NOMO-1 treated with DMSO at 0.1 percent for 48 hours (cell line): Measurements from ENCODE around the gene NOM1.

Experiments used
- DNase-seq: peaks from one replicate; lab custom pipeline; 2025; ENCODE audit not compliant: unreplicated experiment; lab: John Stamatoyannopoulos, UW

Gene NOM1

DNA sequence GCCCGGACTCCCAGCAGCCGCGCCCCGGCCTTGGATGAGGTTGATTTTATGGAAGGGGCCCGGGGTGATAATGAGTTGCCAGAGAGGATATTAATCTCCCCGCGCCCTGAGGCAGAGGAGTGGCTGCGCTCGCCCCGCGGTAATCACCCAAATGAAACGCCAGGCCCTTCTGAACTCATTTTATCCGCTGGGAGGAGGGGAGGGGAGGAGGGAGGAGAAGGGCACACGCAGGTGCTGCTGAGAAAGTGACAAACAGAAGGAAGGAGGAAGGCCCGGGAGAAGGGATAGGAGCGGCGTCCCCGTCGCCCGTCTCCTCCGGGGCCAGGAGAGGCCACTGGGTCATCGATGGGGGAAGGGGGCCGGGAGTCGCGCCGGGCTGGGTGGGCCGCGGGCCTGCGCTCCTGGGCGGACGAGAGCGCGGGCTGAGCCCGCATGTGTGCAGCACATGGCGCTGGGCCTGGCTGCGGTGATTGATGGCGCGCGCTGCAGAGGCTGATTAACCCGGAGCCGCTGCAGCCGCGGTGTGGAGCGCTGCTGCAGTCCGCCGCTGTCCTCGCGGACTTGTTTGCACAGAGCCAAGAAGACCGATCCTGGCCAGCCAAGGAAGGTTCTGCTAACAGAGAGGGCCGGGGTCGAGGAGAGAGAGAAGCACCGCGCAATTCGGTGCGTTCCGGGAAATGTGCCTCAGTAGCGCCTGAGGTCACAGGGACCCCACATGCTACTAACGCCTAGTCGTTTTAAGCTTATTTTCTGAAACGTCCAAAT, 54.4 kb downstream of the NOM1 start:
- no peak for DNase-seq

DNA sequence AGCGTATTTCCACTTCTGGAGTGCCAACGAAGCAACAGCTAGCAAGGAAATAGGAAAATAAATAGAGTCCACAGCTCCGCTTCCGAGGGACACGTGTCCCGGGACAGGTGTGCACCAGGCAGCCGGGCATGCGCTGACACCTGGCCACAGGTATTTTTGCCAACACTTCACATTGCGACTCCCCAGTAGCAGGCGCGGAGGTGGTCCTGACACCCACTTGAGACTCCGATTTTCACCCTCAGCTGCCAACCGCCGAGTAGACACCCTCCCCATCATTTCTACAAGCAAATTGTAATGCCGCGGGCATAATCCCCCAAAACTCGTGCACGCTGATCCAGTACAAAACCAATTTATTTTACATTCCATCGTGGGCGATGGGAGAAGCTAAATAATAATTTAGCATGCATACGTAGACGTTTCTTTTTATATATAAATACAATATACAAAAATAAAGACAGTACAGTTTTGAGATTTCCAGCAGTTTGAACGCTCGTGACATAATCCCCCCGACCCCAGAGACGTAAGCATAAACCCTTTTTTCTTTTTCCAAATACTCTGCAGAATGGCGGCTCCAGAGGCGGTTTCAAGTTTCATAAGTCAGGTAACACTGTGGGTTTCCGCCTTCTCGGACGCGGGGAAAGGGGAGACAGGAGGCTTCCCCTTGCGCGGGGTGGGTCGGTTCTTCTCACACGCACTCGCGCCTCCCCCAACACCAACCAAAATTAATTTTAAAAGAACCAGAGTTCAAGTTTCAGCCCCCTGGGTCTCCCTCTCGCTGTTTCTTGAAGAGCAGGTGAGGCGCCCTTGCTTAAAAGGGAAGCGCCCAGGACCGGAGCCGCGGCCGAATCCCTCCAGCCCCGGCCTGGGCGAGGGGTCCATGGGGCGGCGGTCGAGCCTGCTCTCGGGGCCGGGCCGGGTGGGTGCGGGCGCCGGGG, 55.3 kb downstream of the NOM1 start:
- no peak for DNase-seq

- DNase-seq: no peak
Measured at GRCh38 chr7:157005456-157006204, 56.1 kb downstream of the NOM1 start.

- DNase-seq: no peak
Measured at GRCh38 chr7:157006205-157006747, 56.8 kb downstream of the NOM1 start.

- DNase-seq: no peak
Measured at GRCh38 chr7:157006829-157007469, 57.4 kb downstream of the NOM1 start.

- DNase-seq: no peak
Measured at GRCh38 chr7:157007470-157008066, 58.1 kb downstream of the NOM1 start.

GRCh38 chr7:157008206-157009169, 59.0 kb downstream of the NOM1 start:
- DNase-seq: no peak

DNA sequence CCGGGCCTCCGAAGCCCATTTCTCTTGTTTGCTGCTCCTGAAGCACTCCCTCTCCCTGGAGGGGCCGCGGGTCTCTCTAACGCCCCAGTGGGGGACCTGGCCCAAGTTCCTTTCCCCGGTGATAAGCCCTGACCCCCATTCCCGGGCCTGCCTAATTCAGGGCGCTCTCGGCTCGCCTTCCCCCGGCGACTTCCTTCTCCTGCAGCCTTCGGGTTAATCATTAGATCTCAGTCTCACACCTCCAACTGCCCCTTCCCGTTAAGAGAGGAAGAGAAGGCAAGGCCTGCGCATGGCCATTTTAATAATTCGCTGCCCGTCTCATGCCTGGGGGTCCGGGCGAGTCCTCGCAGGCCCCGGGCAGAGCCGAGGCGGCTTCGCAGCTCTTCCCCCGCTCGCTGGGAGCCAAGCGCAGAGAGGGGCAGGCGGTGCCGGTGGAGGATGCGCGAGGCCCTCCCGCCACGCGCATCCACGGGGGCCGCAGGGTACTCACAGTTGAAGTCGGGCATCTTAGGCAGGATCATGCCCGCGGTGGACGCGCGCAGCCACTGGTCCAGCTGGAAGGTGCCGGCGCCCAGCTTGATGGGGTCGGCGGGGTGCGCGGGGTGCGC, 59.8 kb downstream of the NOM1 start:
- no peak for DNase-seq

GRCh38 chr7:157009778-157010587, 60.5 kb downstream of the NOM1 start:
- no peak for DNase-seq

DNA sequence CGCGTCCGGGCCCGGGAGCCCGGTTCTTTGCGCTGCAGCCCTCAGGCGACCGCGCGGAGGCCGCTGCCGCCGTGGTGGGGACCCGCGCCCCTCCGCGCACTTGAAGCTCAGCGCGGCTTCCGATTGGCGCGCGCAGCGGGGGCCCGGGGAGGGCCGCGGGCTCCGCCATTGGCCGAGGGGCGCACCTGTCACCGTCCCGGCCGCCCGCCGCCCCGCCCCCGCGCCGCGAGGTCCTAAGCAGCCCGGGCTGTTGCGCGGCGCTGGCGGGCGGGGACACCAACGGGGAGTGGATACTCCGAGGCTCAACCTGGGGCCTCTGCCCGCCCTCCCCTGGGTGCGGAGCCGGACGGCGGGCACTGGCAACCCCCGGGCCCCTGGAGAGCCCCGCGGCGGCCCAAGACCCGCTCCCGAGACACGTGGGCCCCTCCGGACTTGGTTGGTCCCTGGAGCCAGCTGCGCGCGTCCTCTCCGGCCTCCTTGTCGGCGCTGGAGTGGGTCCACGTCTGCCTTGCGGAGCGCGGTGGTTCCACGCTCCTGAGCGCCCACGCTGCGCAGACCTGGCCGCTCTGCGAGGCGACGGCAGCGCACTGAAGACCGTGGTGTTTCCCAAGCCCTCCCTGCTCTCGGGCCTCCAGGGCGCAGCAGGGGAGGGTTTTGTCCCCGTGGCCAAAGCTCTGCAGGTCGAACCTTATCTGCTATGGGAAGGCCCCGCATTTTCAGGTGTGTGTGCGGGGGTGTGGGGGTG, 61.2 kb downstream of the NOM1 start, which contains the start of gene MNX1:
Gene MNX1, minus strand, starts transcription at position 76 of the 745 bp plus-strand sequence. CDS start 313 bp downstream, outside the sequence.
- no peak for DNase-seq

DNA sequence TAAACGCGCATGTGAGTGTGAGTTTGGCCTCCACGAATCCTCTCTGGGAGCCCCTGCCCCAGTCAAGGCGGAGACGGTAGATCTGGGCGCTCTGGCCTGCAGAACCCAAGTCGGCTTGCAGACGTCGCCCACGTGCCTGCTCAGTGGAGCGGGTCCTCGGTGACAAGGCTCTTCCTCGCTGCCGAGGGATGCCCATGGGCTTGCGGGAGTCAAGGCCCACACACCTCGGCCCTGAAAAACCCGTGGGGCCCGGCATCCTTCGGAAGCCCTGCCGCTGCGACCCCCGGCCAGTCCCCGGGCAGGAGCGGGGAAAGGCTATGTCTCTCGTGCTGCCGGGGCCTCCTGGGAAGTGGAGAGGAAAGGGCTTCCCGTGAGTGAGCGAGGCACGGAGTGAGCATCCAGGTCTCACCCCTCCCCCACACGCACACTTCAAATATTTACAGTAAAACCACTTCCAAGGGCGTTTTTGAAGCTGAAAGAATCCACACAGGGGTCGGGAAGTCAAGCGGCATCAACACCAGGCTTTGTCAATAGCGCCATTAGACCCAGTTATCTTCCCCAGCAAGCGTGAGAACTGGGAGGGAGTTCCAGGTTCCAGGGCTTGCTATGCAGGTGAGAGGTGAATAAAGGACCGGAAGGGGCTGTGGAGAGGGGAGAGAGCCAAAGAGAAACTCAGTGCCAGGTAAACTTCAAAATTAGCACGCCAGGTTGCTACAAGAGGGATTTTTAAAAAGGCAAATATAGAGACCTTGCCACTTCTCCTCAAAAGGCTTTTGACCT, 62.0 kb downstream of the NOM1 start:
- no peak for DNase-seq

- DNase-seq: no peak
Measured at GRCh38 chr7:157012113-157012547, 62.6 kb downstream of the NOM1 start.

- DNase-seq: no peak
Measured at GRCh38 chr7:157013101-157013500, 63.6 kb downstream of the NOM1 start.

GRCh38 chr7:157013602-157014549, 64.4 kb downstream of the NOM1 start:
- DNase-seq: no peak
